ENCODE measurements around the gene KDM4B.
A peak's percentile ranks its signal among the peaks of the same experiment; 100 is the strongest.
"Not testable (repeated sequence)": the region's sequence is repeated elsewhere in the genome, so short reads cannot be mapped to it uniquely, and the experiment has no call there.

The KDM4B gene

GRCh38 chr19:5012688-5013457 lies 44.0 kb downstream of the KDM4B start:
- DNase-seq (ENCODE audit: low read depth): no peak

GRCh38 chr19:5013761-5014160 lies 44.8 kb downstream of the KDM4B start:
- no peak for DNase-seq (ENCODE audit: low read depth)

GRCh38 chr19:5014941-5015340 lies 46.0 kb downstream of the KDM4B start:
- DNase-seq (ENCODE audit: low read depth): no peak

GRCh38 chr19:5016268-5016667 lies 47.4 kb downstream of the KDM4B start:
- no peak for DNase-seq (ENCODE audit: low read depth)

- no peak for DNase-seq (ENCODE audit: low read depth)
These were observed 47.9 kb downstream of the KDM4B start for GRCh38 chr19:5016781-5017180.

DNA sequence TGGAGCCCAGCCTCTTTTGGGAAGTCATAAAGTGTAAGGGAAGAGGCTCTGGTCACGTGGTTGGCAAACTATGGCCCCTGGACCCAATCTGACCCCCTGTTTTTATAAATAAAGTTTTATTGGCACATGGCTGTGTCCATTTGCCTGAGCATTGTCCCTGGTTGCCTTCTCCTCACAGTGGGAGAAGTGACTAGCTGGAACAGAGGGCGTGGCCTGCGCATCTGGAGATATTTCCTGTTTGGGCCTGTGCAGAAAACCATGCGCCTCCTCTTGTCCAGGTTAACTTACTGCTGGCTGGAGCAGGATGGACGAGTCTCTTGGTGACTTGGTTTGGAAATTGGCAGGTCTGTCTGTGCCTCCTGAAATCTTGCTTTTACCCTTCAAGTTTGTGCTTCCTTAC lies 48.3 kb downstream of the KDM4B start:
- no peak for DNase-seq (ENCODE audit: low read depth)

DNA sequence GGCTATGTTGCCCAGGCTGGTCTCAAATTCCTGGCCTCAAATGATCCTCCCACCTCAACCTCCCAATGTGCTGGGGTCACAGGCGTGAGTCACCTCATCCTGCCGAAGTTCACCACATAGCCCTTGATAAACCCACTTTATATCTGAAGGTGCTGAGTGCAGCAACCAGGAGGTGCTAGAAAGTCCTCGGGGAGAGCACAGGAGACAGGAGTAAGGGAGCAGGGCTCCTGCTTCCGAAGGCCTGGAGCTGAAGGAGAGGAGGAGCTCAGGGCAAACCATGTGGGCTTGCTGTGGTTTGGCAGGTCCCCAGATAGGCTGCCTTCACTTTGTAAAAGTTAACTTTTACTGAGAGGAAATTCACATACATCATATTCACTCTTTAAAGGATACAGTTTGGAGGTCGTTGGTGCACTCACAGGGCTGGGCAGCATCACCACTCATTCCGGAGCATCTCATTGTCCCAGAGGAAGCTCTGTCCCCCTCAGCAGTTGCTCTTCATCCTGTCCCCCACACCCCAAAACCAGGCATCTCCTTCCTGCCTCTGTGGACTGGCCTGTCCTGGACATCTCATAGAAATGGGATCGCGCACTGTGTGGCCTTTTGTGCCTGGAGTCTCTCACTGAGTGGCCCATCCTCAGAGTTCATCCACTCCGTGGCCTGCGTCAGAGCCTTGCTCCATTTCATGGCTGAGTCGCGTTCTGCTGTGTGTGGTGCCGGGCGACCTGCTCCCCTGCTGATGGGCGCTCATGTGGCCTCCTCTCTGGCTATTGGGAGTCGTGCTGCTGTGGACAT lies 49.5 kb downstream of the KDM4B start:
- DNase-seq (ENCODE audit: low read depth): no peak

GRCh38 chr19:5020368-5020767 lies 51.5 kb downstream of the KDM4B start:
- no peak for DNase-seq (ENCODE audit: low read depth)

DNA sequence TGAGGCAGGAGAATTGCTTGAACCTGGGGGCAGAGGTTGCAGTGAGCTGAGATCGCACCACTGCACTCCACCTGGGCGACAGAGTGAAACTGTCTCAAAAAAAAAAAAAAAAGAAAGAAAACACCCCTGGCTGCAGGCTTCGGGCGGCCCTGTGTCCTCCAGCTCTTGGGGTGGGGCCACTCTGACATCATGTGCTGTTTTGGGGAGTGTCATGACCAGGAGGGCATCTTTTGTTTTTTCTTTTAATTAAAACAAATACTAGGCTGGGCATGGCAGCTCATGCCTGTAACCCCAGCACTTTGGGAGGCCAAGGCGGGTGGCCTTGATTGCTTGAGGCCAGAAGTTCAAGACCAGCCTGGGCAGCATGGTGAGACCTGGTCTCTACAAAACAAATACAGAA lies 52.1 kb downstream of the KDM4B start:
- no peak for DNase-seq (ENCODE audit: low read depth)

GRCh38 chr19:5022066-5022860 lies 53.4 kb downstream of the KDM4B start:
- DNase-seq (ENCODE audit: low read depth): no peak

- no peak for DNase-seq (ENCODE audit: low read depth)
These were observed 54.2 kb downstream of the KDM4B start for GRCh38 chr19:5023128-5023571.

- no peak for DNase-seq (ENCODE audit: low read depth)
These were observed 55.4 kb downstream of the KDM4B start for GRCh38 chr19:5024282-5024681.

GRCh38 chr19:5025027-5025426 lies 56.1 kb downstream of the KDM4B start:
- no peak for DNase-seq (ENCODE audit: low read depth)

DNA sequence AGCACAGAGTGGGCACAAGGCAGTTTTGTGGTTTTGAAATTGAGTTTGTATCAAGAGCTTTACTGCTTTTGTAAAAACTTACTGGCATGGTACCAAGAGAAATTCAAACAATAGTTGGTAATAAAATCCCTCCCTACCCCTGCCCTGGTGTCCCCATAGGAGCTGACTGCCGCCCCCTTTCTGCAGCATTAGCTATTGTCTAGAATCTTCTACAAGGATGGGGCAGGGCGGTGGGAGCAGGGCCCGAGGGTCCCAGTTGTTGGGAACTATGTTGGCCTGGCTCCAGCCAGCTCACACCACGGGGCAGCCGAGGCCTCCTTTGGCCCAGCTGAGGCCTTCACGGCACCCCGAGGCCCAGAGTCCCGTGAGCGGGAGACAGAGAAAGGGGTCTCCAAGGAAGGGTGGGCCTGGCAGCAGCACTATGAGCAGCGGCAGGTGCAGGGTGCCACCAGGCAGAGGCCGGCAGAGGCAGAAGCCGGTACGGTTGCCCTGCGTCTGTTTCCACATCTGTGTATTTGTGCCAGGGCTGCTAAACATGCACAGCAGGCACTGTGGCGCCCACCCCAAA lies 57.9 kb downstream of the KDM4B start:
- DNase-seq (ENCODE audit: low read depth): no peak

DNA sequence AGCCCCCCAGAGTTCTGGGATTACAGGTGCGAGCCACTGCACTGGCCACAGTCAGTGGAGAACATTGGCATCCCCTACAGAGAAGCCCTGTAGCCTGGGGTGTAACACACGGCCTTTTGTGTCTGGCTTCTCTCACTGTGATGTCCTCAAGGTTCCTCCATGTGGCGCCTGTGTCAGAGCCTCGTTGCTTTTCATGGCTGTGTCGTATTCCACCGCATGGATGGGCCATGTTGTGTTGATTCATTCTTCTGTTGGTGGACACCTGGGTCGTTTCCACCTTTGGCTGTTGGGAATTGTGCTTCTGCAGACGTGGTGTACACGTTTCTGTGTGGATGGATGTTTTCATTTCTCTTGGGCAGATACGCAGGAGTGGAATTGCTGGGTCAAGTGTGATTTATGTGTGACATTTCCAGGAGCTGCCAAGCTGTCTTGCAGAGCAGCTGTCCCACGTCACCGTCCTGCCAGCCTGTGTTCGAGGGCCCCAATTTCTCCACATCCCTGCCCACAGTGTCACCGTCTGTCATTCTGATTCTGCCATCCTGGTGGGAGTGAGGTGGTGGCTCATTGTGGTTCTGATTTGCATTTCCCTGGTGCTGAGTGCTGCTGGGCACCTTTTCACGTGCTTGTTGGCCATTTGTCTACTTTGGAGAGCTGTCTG lies 59.4 kb downstream of the KDM4B start:
- no peak for DNase-seq (ENCODE audit: low read depth)

- not testable (repeated sequence) for DNase-seq (ENCODE audit: low read depth)
These were observed 60.7 kb downstream of the KDM4B start for GRCh38 chr19:5029596-5029995.

DNA sequence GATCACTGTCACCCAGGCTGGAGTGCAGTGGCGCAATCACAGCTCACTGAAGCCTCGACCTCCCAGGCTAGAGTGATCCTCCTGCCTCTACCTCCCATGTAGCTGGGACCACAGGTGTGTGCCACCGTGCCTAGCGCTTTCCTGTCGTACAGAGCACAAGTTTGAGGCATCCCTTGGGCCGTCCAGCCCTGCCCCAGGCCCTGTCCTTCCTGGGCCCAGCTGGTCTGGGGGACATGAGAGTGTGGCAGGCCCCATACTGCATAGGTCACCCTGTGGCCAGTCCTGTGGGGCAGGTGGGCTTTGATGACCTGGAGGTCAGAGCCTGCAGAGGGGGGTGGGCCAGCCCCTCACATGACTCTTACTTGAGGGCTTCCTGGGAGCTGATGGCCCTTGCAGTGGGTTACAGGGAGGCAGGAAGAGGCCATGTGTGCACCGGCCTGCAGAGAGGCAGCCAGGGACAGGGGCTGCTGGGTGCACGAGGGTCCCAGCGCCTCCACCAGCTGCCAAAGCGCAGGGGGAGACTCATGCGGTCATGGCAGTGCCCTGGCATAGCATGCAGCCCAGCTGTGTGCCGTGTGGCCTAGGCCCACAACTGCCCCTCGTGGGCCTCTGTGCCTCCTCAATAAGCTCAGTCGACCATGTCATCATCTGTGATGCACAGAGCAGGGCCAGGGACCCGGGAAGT lies 61.4 kb downstream of the KDM4B start:
- no peak for DNase-seq (ENCODE audit: low read depth)

GRCh38 chr19:5030822-5031221 lies 61.9 kb downstream of the KDM4B start:
- DNase-seq (ENCODE audit: low read depth): no peak

DNA sequence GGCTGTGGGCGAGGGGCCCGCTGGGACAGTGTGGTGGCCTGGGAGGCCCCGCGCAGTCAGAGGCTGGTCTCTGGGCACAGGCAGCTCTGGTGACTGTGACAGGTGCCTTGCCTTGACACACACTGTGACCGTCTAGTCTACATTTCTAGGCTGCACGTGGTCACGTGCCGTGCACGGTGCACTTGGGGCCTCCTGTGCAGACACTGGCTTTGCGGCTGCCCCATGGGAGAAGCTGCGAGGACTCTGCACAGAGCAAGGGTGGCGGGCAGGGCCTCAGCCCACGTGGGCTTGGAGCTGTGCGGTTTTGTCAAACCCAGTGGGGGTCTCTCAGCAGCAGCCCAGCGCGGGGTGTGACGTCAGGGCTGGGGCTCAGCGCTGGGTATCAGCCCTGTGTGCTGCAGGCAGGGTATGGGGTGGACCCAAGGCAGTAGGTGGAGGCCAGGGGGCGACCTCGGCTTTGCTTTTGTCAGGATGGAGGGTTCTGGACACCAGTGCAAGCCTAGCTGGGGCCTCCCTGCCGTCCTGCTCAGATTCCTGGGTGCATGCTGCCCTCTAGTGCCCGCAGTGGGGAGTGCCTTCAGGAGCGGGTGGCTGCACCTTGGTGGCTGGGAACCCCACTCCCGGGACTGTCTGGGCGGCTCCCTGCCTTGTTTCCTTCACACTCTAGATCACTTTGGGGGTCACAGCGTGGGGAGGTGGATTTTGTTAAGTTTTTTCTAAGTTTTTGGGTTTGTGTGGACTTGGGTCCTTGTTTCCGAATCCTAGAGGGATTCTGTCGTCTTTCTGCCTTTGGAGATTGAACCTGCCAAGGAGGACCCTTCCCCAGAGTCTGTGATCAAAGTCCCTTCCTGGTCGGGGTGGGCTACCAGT lies 62.6 kb downstream of the KDM4B start:
- DNase-seq (ENCODE audit: low read depth): peak; percentile 42
